Inflammatory macrophage treated with lipopolysaccharide for 1 hour (primary cell): ENCODE data around the gene SET.

Source experiments
- DNase-seq, 2 donors: peaks; one replicate each; pipeline ENCODE4 v3.0.0-alpha.2; 2020 to 2022

Gene SET

GRCh38 chr9:128732576-128732975 is 43.6 kb downstream of the SET start:
- DNase-seq = no peak

DNA sequence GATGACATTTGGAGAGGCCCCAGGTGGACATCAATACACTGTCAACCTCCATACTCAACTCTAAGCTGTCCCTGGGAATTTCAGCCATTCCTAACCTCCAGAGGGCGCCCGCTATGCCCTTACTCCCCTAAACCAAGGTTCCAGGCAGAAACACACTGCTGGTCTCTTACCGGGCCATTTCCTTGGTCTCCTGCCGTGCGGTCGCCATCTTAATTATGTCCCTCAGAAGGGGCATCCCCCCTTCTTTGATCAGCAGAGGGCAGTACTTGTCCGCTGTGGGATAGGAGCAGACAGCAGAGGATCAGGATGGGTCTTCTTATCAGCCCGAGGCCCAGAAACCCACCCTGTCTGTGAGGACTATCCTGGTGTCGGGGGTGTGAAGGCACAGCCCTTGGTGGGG is 44.2 kb downstream of the SET start:
- DNase-seq = peak; percentile 61 to 69

DNA sequence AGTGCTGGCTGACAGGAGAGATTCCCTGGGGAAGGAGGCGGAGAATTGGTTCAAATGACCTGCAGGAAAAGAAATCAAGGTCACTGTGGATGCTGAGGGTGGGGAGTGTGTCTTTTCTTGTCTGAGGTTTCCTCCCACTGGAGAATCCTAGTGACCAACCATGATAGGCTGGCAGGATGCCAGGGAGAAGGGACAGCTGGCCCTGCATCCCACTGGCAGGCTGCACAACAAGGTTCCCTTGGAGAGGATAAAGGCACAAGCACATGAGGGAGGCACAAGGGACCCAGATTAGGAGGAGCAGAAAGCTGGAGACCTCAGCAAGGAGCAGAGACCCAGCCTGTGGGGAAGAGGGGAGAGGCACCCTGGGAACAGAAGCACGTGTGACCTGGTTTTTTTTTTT is 46.4 kb downstream of the SET start:
- no peak for DNase-seq

DNA sequence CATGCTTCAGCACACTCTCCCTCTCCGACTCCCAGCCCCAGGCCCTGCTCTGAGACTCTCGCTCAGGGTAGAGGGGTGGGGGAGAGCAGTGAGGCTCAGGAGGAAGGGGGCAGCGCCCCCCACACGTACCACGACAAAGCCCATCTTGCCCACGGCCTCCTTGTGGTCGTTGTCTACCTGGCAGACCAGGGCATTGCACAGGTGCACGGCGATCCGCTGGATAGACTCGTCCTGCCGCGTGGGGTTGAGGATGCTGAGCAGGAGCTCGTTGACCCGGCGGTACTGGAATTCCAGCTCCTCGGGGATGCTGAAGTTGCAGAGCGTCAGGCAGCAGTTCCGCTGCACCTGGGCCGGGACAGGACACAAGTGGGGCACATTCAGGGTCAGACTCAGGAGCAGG is 53.4 kb downstream of the SET start:
- no peak for DNase-seq

GRCh38 chr9:128743421-128743820 is 54.4 kb downstream of the SET start:
- no peak for DNase-seq
